Body of pancreas (tissue), 4 donors: ENCODE measurements around the gene ABCC10.

Experiments
- POLR2A ChIP-seq, 3 donors: fragments of 450-650 bp; IDR thresholded peaks; one replicate each; pipeline ENCODE4 v1.6.1; 2016; ENCODE audit warnings: antibody characterized with exemption in 3 of 3, mild to moderate bottlenecking in 2 of 3
- TF ChIP-seq, protein P1 (sequence below), 7 experiments: fragments of 450-650 bp in 4 of 7; fragments of 200-600 bp in 3 of 7; sonication (generic) in 3 of 7; IDR thresholded peaks; one replicate each; pipeline ENCODE4 v1.5.1; 2016 to 2019; ENCODE audit warnings: antibody characterized with exemption in 7 of 7

GRCh38 chr6:43488667-43489276, 61.4 kb downstream of the ABCC10 start:
- TF ChIP-seq POLR2A (IDR thresholded peaks at IDR 0.05) = no peak
- TF ChIP-seq, protein P1, sequence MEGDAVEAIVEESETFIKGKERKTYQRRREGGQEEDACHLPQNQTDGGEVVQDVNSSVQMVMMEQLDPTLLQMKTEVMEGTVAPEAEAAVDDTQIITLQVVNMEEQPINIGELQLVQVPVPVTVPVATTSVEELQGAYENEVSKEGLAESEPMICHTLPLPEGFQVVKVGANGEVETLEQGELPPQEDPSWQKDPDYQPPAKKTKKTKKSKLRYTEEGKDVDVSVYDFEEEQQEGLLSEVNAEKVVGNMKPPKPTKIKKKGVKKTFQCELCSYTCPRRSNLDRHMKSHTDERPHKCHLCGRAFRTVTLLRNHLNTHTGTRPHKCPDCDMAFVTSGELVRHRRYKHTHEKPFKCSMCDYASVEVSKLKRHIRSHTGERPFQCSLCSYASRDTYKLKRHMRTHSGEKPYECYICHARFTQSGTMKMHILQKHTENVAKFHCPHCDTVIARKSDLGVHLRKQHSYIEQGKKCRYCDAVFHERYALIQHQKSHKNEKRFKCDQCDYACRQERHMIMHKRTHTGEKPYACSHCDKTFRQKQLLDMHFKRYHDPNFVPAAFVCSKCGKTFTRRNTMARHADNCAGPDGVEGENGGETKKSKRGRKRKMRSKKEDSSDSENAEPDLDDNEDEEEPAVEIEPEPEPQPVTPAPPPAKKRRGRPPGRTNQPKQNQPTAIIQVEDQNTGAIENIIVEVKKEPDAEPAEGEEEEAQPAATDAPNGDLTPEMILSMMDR (IDR thresholded peaks at IDR 0.05) = no peak
